GM18499 (cell line): Measurements from ENCODE around the gene PLEKHO2.

Experiments used
- ATAC-seq: cut with Tn5 transposase; IDR thresholded peaks from one replicate; pipeline ENCODE4 v1.9.1; 2021; ENCODE audit warnings: moderate number of reproducible peaks; ENCODE audit not compliant: insufficient read depth, unreplicated experiment

PLEKHO2 gene

GRCh38 chr15:64911311-64912186 is 69.8 kb downstream of the PLEKHO2 start, which contains the start of gene ANKDD1A:
ANKDD1A (plus strand) TSS chr15:64911902; CDS start chr15:64911931, 29 bp downstream.
- no peak for ATAC-seq

- no peak for ATAC-seq
Observed at GRCh38 chr15:64912379-64913325, 70.9 kb downstream of the PLEKHO2 start.

GRCh38 chr15:64915518-64916227 is 74.0 kb downstream of the PLEKHO2 start:
- no peak for ATAC-seq

GRCh38 chr15:64916365-64916764 is 74.7 kb downstream of the PLEKHO2 start:
- ATAC-seq, result no peak

- ATAC-seq, result no peak
Observed at GRCh38 chr15:64917211-64917610, 75.5 kb downstream of the PLEKHO2 start.
